GM10266 (cell line): Measurements from ENCODE around the gene TELO2.

Source experiments
- DNase-seq: peaks from one replicate; pipeline ENCODE4 v3.0.0; 2012; ENCODE audit errors: extremely low spot score
- CTCF ChIP-seq: IDR thresholded peaks from 2 replicates; pipeline ENCODE4 v1.5.1; 2012; ENCODE audit warnings: mild to moderate bottlenecking, low read depth; ENCODE audit not compliant: control insufficient read depth, insufficient read depth; ENCODE audit errors: missing control alignments

Gene TELO2

GRCh38 chr16:1539720-1540555 is 46.8 kb downstream of the TELO2 start:
- TF ChIP-seq CTCF, result no peak
- no peak for DNase-seq

GRCh38 chr16:1540556-1540855 is 47.3 kb downstream of the TELO2 start:
- TF ChIP-seq CTCF, result no peak
- DNase-seq, result no peak

GRCh38 chr16:1541293-1542165 is 48.4 kb downstream of the TELO2 start:
- DNase-seq, result no peak
- no peak for TF ChIP-seq CTCF

- no peak for DNase-seq
- no peak for TF ChIP-seq CTCF
Observed at GRCh38 chr16:1542166-1542500, 49.0 kb downstream of the TELO2 start.

GRCh38 chr16:1542533-1542932 is 49.4 kb downstream of the TELO2 start:
- no peak for DNase-seq
- TF ChIP-seq CTCF, result no peak

- no peak for TF ChIP-seq CTCF
- peak; percentile 77 for DNase-seq
Observed at GRCh38 chr16:1543085-1543896, 50.1 kb downstream of the TELO2 start.
